Raji (cell line): ENCODE data around the gene TLR2.

Experiments
- POLR2A ChIP-seq: IDR thresholded peaks from 2 replicates; pipeline ENCODE4 v1.6.1; 2011; ENCODE audit warnings: low read depth, low read length, control low read depth; ENCODE audit not compliant: insufficient read depth

TLR2 gene

DNA sequence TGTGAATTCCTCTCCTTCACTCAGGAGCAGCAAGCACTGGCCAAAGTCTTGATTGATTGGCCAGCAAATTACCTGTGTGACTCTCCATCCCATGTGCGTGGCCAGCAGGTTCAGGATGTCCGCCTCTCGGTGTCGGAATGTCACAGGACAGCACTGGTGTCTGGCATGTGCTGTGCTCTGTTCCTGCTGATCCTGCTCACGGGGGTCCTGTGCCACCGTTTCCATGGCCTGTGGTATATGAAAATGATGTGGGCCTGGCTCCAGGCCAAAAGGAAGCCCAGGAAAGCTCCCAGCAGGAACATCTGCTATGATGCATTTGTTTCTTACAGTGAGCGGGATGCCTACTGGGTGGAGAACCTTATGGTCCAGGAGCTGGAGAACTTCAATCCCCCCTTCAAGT is 20.4 kb downstream of the TLR2 start:
- TF ChIP-seq POLR2A = no peak

DNA sequence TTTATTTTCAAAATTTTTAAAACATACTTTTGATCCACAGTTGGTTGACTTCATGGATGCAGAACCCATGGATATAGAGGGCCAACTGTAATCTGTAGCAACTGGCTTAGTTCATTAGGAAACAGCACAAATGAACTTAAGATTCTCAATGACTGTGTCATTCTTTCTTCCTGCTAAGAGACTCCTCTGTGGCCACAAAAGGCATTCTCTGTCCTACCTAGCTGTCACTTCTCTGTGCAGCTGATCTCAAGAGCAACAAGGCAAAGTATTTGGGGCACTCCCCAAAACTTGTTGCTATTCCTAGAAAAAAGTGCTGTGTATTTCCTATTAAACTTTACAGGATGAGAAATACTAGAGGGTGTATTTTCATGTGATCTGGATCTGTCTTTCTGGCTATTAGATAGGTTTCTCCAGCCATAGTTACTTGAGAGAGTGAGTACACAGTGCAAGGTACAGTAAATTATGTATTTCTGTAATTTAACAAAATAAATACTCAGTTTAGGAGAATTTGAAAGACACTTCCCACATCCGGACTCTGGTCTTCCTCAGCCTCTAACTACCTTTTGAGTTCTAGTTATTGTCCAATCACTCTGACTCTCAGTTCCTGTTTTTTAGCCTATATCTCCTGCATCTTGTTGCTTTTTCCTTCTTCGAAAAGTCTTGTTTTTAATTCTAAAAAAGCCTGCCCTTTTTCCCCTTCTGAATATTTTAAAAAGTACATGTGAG is 21.8 kb downstream of the TLR2 start:
- no peak for TF ChIP-seq POLR2A

DNA sequence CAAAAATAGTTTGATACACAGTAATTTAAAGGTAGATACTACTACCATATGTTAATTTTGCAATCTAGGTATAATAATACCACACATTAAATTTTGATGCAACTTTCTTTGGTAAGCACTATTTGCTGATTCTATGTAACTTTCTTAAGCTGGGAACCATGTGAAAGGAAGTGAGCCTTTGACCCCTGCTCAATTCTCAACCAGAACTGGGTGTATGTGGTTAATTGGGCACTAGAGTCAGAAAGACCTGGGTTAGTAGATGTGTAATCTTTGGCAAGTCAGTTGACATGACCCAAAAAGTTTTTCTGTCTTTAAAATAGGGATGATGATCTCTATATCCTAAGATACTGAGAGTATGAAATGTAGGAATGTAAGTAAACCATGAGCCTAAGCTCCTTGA is 22.4 kb downstream of the TLR2 start:
- TF ChIP-seq POLR2A = no peak

DNA sequence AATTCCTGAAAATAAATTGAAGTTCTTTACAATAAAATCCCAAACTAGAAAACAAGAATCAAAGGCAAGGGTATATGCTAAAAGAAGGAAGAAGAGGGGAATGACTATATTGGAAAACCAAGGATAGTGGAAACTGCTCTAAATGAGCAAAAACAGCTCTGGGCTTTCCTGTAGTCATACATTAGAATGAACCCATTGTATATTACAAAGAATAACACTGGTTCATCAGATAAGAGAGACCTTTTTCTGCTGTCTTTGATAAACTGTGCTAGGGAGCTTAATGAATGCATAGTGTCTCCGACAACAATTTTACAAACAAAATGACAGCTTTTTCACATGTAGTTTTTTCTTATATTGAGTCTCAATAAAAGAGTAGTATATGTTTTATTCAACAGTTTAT is 26.6 kb downstream of the TLR2 start:
- TF ChIP-seq POLR2A = no peak

DNA sequence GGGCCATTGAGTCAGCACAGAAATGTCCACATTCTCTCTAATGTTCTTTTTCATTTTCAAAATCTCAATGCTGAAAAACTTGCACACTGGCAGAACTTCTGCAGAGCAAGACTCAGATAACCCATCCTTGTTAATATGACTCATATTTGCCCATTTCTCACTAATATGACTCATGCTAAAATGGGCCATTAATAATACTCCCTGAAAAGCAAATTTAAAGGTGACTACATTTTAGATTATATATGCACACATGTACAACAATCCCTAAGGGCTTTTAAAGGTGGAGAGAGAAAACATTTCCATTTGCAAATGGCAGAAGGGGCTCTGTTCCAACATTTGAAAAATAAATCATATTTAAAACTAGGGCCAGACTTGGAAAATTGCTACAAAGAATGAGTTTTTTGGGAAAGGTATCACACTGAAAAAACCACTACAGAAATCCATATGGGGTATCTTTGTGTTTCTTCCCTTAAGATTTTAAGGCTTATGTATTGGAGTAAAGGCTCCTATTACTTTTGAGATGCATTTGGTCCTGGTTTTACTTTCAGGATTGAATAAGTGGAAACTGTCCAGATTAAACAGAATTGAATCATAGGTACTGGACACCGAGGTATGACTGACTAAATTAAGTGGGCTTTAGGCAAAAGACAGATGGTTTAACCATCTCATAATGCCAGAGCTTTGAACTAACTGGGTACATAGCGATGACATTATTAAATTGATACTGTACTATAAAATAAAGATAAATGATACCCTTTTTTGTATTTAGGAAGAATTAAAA is 30.0 kb downstream of the TLR2 start:
- TF ChIP-seq POLR2A = no peak

DNA sequence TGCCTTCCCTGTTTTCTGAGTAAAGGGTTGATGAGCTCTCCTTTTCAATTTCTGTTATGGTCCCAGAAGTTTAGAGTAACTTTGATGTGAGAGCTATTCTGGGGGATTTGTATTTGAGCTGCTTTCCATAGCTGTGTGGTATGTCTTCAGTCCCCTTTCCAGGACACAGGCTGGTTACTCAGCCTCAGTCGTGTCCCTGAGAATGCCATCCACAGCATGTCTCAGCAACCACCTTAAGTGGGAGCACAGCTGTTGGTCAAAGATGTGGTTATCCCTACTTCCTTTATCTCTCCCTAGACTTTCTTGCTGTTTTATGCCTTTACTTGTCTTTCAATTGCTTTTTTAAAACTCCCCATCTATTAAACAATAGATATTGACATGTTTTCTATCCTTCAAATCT is 38.0 kb downstream of the TLR2 start:
- no peak for TF ChIP-seq POLR2A

DNA sequence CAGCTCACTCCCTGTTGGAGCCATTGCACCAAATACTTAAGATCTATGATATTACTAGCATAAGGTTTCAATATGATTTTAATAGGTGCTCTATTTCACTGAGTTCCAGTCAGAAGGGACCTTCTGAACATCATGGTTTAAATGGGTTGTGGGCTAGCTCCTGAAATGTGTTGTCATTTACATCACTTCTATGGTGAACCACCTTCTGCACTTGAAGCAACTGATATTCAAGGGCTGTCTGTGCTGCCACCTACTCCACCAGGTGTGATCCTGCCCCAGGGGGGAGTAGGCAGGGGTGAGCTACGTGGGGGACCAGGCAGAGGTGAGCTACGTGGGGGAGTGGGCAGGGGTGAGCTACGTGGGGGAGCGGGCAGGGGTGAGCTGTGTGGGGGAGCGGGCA is 40.5 kb downstream of the TLR2 start:
- TF ChIP-seq POLR2A = no peak

DNA sequence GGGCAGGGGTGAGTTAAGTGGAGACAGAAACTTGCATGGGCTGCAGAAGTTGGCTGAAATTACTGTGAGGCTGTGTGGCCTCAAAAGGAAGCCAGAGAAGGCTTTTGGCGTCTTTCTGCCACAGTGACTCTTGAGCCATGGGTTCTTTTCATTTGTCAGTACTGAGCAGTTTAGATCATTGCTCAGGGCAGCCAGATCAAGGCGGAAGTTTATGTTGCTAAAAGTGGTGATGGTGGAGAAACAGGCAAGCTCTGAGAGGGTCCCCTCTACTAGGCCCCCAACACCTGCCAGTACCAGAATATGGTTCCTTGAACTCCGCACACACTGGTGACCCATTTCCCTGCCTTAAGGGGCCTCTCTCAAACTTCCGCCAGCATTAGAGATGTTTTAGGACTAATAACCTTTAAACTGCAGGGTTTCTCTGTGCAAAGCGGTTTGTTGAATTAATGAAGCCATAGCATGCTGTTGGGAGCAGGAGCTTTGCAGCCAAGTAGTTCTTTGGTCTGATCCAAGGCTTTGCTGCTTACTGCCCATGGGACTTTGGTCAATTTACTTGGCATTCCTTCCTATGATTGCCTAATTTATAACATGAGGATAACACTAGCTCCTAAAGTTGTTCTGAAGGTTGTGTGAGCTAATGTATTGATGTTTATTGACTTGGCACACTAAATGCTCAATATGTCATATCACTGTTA is 41.2 kb downstream of the TLR2 start:
- no peak for TF ChIP-seq POLR2A

DNA sequence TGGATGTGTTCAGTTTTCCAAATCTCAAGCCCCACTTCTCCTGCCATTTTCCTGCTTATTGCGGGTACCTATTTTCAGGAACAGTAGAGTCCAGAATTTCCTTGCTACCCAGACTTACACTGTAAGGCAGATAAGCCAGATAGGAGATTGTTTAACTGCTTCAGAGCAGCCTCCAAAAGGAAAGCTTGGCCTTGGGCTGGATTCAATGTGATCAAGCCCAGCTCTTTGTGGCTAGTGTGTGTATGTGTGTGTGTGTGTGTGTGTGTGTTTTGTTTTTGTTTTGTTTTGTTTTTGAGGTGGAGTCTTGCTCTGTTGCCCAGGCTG is 41.7 kb downstream of the TLR2 start:
- TF ChIP-seq POLR2A = no peak

DNA sequence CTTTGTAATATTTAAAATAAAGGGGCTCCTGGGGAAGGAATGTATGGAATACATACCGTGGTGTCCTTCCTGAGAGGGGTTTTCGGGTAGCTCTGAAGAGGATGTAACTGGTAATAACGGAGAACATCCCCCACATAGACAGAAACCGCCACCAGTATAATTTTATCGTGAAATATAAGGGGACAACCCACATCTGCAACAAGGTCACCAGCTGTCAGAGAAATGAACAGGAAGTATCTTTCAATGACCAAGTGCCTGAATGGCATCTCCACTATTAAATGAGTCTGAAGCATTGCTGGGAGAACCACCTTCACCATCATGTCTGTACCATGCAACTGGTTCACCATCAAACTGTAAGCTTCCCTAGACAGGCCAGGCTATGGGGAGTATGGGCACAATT is 44.1 kb downstream of the TLR2 start:
- TF ChIP-seq POLR2A = no peak

DNA sequence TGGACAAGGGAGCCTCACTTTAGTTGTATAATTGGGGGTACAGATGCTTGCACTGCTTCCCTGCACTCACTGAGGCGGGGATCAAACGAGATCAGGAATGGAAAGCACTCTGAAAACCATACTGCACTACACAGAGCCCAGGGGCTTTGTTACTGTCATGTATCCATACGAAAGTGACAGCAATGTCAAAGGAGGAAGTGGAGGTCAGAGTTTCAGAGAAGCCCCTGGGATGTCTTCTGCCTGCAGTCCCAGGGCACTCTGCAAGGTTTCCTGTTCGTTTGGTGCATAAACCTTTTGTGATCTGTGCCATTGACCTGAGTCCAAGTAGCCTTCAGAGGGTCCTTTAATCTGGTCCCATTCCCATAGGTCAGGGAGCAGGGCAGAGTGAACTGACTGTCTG is 44.6 kb downstream of the TLR2 start:
- no peak for TF ChIP-seq POLR2A

DNA sequence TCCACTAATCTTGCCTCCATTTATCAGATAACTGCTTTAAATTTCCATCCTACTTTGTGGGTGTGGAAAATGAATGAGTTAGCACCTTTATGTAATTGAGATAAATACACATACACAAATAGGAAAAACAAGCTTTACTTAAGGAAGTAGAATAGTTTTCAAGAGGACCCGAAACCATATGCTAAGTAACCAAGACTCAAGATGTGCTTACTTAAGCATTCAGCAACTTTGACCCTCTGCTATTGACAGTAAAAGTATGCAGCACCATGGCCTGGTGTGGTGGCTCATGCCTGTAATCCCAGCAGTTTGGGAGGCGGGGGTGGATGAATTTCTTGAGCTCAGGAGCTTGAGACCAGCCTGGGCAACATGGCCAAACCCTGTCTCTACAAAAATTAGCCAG is 45.8 kb downstream of the TLR2 start:
- no peak for TF ChIP-seq POLR2A

DNA sequence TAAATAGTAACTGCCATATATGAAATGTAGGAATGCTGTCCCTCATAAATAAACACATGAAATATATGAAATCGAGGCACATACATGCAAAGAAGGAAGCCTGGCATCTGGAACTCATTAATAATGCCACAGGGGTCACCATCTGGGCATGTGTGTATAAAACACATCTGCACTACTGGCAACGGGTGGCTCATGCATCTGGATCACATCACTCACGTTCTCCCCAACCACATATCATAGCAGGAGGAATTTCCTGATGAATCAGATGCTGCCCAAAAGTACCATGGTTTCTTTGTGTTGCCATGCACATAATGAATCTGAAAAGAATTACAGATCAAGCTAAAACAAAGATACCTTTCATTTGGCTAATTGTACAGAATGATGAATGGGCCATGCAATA is 47.2 kb downstream of the TLR2 start:
- TF ChIP-seq POLR2A = no peak

DNA sequence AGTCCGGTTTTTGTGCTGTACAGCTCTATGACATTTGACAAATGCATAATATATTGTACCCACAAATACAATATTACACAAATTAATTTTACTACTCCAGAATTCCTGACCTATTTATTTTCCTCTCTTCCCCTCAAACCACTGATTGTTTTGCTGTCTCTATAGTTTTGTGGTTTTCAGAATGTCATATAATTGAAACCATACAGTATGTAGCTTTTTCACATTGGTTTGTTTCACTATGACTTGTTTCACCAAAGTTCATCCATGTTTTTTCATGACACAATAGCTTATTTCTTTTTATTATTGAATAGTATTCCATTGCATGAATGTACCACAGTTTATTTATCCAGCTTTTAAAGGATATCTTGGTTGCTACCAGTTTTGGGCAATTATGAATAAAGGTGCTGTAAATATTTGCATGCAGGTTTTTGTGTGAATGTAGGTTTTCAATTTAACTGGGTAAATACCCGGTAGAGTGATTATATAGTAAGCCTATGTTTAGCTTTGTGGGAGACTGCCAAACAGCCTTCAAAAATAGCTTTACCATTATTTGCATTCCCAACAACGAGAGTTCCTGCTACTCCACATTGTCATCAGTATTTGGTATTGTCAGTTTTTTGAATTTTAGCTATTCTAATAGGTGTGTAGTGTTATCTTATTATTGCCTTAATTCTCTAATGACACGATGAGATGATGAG is 49.8 kb downstream of the TLR2 start:
- TF ChIP-seq POLR2A = no peak

DNA sequence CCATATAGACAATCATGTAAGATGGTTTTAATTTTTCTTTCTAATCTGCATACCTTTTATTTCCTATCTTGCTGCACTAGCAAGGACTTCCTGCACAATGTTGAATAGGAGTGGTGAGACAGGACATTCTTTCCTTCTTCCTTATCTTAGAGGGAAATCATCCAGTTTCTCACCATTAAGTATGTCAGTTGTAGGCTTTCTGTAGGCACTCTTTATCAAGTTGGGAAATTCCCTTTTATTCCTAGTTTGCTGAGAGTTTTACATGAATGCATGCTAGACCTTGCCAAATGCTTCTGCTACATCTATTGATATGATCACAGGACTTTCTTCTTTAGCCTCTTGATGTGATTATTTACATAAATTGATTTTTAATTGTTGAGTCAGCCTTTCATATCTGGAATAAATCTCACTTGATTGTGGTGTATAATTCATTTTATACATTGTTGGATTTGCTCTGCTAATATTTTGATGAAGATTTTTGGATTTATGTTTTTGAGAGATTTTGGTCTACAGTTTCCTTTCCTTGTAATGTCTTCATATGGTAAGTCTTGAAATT is 51.9 kb downstream of the TLR2 start:
- TF ChIP-seq POLR2A = no peak
